H1 (cell line): Measurements from ENCODE around the gene EPB41L4B.

ENCODE experiments used
- POLR2A ChIP-seq, 2 experiments: IDR thresholded peaks; 1 replicate in 1 of 2; 2 replicates in 1 of 2; pipeline ENCODE4 v1.6.1; 2011; ENCODE audit warnings: low read depth in 2 of 2, low read length in 2 of 2, mild to moderate bottlenecking in 2 of 2; ENCODE audit errors: control extremely low read depth in 1 of 2
- YY1 ChIP-seq: IDR thresholded peaks from 2 replicates; pipeline ENCODE4 v1.6.1; 2011; ENCODE audit warnings: low read depth, mild to moderate bottlenecking, low read length
- TF ChIP-seq, protein P1 (sequence below), 3 experiments: IDR thresholded peaks; 1 replicate in 2 of 3; 2 replicates in 1 of 3; pipeline versions ENCODE4 v1.5.1 to v1.6.1; 2011; ENCODE audit warnings: low read length in 3 of 3, mild to moderate bottlenecking in 3 of 3, inconsistent platforms in 2 of 3, low read depth in 1 of 3, moderate library complexity in 1 of 3; ENCODE audit not compliant: insufficient read depth in 1 of 3; ENCODE audit errors: control extremely low read depth in 1 of 3

DNA sequence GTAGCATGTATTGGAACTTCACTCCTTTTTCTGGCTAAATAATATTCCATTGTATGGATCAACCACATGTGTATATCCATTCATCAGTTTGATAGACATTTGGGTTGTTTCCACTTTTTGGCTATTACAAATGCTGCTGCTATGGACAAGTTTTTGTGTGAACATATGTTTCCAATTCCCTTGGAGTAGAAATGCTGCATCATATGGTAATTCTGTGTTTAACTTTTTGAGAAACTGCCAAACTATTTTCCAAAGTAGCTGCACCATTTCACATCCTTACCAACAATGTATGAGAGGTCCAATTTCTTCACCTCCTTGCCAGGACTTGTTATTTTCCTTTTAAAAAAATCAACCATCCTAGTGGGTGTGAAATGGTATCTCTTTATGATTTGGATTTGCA, 162.2 kb downstream of the EPB41L4B start:
- TF ChIP-seq, protein P1, sequence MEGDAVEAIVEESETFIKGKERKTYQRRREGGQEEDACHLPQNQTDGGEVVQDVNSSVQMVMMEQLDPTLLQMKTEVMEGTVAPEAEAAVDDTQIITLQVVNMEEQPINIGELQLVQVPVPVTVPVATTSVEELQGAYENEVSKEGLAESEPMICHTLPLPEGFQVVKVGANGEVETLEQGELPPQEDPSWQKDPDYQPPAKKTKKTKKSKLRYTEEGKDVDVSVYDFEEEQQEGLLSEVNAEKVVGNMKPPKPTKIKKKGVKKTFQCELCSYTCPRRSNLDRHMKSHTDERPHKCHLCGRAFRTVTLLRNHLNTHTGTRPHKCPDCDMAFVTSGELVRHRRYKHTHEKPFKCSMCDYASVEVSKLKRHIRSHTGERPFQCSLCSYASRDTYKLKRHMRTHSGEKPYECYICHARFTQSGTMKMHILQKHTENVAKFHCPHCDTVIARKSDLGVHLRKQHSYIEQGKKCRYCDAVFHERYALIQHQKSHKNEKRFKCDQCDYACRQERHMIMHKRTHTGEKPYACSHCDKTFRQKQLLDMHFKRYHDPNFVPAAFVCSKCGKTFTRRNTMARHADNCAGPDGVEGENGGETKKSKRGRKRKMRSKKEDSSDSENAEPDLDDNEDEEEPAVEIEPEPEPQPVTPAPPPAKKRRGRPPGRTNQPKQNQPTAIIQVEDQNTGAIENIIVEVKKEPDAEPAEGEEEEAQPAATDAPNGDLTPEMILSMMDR (IDR thresholded peaks at IDR 0.05; ENCODE audit: control extremely low read depth in 1 of 3, insufficient read depth in 1 of 3, low read depth in 1 of 3, low read length in 3 of 3), result no peak
- TF ChIP-seq POLR2A (IDR thresholded peaks at IDR 0.05; ENCODE audit: control extremely low read depth in 1 of 2, low read depth in 2 of 2, low read length in 2 of 2) (no peak), YY1 (no peak)
